ENCODE results near the gene PCNX3.

PCNX3 gene

GRCh38 chr11:65637794-65638419 lies 22.3 kb downstream of the PCNX3 start, which contains the start of gene SIPA1:
TSS of gene SIPA1 (plus strand) at chr11:65638101. CDS start at chr11:65640922, 2,821 bp downstream.
- H3K27ac ChIP-seq: peak within 1 kb of the TSS; percentile 76
- TF ChIP-seq CTCF (IDR thresholded peaks at IDR 0.05): peak; percentile 42
- no peak for TF ChIP-seq ZFX (IDR thresholded peaks at IDR 0.05; ENCODE audit: borderline replicate concordance)

DNA sequence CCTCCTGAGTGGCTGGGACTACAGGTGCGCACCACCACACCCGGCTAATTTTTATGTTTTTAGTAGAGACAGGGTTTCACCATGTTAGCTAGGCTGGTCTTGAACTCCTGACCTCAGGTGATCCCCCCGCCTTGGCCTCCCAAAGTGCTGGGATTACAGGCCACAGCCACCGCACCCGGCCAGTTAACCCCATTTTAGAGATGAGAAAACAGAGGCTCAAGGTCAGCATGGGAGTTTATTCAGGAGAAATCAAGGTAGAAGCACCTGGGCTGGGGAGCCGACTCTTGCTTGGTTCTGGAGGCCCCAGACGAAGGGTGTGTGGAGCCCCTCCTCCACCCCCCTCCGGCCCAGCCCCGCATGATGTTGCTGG lies 23.6 kb downstream of the PCNX3 start:
- peak overlapping the region; percentile 76 for H3K27ac ChIP-seq

GRCh38 chr11:65639623-65640482 lies 24.3 kb downstream of the PCNX3 start:
- no peak overlapping the region for H3K27ac ChIP-seq
- TF ChIP-seq ZFX (IDR thresholded peaks at IDR 0.05; ENCODE audit: borderline replicate concordance) (no peak), CTCF (IDR thresholded peaks at IDR 0.05) (no peak)

DNA sequence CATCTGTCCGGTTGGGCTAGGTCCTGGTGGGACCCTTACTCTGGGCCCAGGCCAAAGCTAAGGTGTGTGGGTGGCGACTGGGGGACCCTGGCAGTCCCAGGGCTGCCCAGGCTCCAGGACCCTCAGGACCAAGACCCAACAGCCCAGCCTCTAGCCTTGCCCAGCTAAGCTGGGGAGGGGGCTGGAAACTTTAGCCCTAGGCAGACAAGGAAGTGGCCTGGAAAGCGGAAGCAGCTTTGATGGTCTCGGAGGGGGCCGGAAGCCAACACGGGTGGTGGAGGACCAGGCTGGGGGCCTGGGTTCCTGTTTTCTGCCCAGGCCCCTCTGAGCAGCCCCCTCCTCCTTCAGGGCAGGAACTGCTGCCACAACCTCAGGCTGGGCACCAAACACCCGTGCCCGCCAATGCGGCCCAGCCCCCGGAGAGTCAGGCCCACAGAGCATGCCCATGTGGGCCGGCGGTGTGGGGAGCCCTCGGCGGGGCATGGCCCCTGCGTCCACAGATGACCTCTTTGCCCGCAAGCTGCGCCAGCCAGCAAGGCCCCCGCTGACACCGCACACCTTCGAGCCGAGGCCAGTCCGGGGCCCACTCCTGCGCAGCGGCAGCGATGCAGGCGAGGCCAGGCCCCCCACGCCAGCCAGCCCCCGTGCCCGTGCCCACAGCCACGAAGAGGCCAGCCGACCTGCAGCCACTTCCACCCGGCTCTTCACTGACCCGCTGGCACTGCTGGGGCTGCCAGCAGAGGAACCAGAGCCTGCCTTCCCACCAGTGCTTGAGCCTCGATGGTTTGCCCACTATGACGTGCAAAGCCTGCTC lies 25.1 kb downstream of the PCNX3 start:
- no peak overlapping the region for H3K27ac ChIP-seq
- TF ChIP-seq ZFX (IDR thresholded peaks at IDR 0.05; ENCODE audit: borderline replicate concordance): no peak
- TF ChIP-seq CTCF (IDR thresholded peaks at IDR 0.05): no peak

GRCh38 chr11:65641297-65642013 lies 25.9 kb downstream of the PCNX3 start:
- H3K27ac ChIP-seq: peak overlapping the region; percentile 17; the same call in 1 of the 2 replicates
- TF ChIP-seq CTCF (IDR thresholded peaks at IDR 0.05): no peak
- no peak for TF ChIP-seq ZFX (IDR thresholded peaks at IDR 0.05; ENCODE audit: borderline replicate concordance)

GRCh38 chr11:65642014-65642671 lies 26.6 kb downstream of the PCNX3 start:
- no peak for TF ChIP-seq ZFX (IDR thresholded peaks at IDR 0.05; ENCODE audit: borderline replicate concordance)
- no peak for TF ChIP-seq CTCF (IDR thresholded peaks at IDR 0.05)
- peak overlapping the region; percentile 17; the same call in 1 of the 2 replicates for H3K27ac ChIP-seq

Measured in 22Rv1 (cell line).